ENCODE data around the gene SENP5. TPM values are rescaled to one million over a fixed set of nuclear protein-coding genes. Genes with fewer than 3 reads are reported as not detected.
"Not testable (repeated sequence)": the region's sequence is repeated elsewhere in the genome, so short reads cannot be mapped to it uniquely, and the experiment has no call there.

SENP5 gene
- total and polyA plus RNA-seq, 2 of the 8 experiments (the other 6 are each of a cell fraction or from before 2014, with no cell fraction given), result 6.7 to 27.3 TPM

- H3K18ac ChIP-seq (ENCODE audit: extremely low read depth, low read length); H3K4me2 ChIP-seq (ENCODE audit: insufficient read depth in 1 of 2, low read depth in 2 of 2, low read length in 2 of 2); H4K5ac ChIP-seq (ENCODE audit: insufficient read length, low read depth, low read length); H3K4ac ChIP-seq (replicated peaks; ENCODE audit: insufficient read length, low read depth, low read length); H2AK5ac ChIP-seq (ENCODE audit: low read depth, low read length); FAIRE-seq; H3K23me2 ChIP-seq (ENCODE audit: low read depth, low read length); H3K9ac ChIP-seq (replicated peaks in 1 of 4; ENCODE audit: extremely low read depth in 1 of 4, low read depth in 3 of 4, low read length in 3 of 4); H4K8ac ChIP-seq (ENCODE audit: extremely low read depth, insufficient read depth, low read length); POLR2A ChIA-PET (ENCODE audit: partially characterized antibody); H4K91ac ChIP-seq (replicated peaks; ENCODE audit: insufficient read length, low read length); H4K20me1 ChIP-seq (replicated peaks in 1 of 2; ENCODE audit: control insufficient read depth in 1 of 2, insufficient read depth in 2 of 2, low read length in 2 of 2); H3K14ac ChIP-seq (ENCODE audit: insufficient read length); H2BK15ac ChIP-seq (ENCODE audit: low read length); H3K9me3 ChIP-seq (ENCODE audit: insufficient read depth in 2 of 2, low read depth in 1 of 2, low read length in 1 of 2); H3K79me1 ChIP-seq (ENCODE audit: low read depth, low read length); H3K36me3 ChIP-seq (ENCODE audit: control insufficient read depth in 2 of 4, insufficient read depth in 4 of 4, low read length in 3 of 4); H3K27ac ChIP-seq (ENCODE audit: low read depth, low read length); H2BK12ac ChIP-seq (ENCODE audit: low read depth, low read length); H3K56ac ChIP-seq (replicated peaks; ENCODE audit: insufficient read length, low read depth, low read length); H3K79me2 ChIP-seq (ENCODE audit: control insufficient read depth in 1 of 2, insufficient read depth in 2 of 2, low read length in 2 of 2); H2BK20ac ChIP-seq (ENCODE audit: low read length); H2BK5ac ChIP-seq (ENCODE audit: low read depth, low read length); H3K23ac ChIP-seq (ENCODE audit: insufficient read length); H3K4me1 ChIP-seq (replicated peaks in 1 of 4; ENCODE audit: control insufficient read depth in 3 of 4, insufficient read depth in 4 of 4, low read length in 3 of 4); H3K27me3 ChIP-seq (replicated peaks in 1 of 4; ENCODE audit: control insufficient read depth in 3 of 4, extremely low read depth in 1 of 4, insufficient read depth in 3 of 4, low read length in 3 of 4); H3K4me3 ChIP-seq (ENCODE audit: extremely low read depth in 1 of 4, insufficient read depth in 2 of 4, low read depth in 3 of 4, low read length in 4 of 4); DNase-seq (ENCODE audit: low read depth in 1 of 2, low spot score in 2 of 2); H2BK120ac ChIP-seq (replicated peaks; ENCODE audit: low read depth, low read length); H2AFZ ChIP-seq (ENCODE audit: low read length): not testable (repeated sequence)
- 92% methylated on average over 1 of the region's 1 CpG; no CpG with 5 or more reads in 1 of the 2 experiments for WGBS, 2 experiments (ENCODE audit: extremely low coverage in 1 of 2, insufficient coverage in 1 of 2, insufficient read length in 1 of 2, insufficient replicate concordance in 2 of 2, low coverage in 1 of 2, low lambda C conversion rate in 2 of 2, missing lambda C conversion rate in 1 of 2)
- CTCF ChIA-PET (ENCODE audit: partially characterized antibody), result interaction anchor here (1.0 to 1.8 kb wide), 6 partner anchors 10 to 298 kb away, joined by 3 to 6 read pairs (median 3); no protein-coding TSS in a partner anchor
These were observed 31.1 kb upstream of the SENP5 start for GRCh38 chr3:196836626-196837025.
